ENCODE data around the gene KIAA0930.

KIAA0930 gene

DNA sequence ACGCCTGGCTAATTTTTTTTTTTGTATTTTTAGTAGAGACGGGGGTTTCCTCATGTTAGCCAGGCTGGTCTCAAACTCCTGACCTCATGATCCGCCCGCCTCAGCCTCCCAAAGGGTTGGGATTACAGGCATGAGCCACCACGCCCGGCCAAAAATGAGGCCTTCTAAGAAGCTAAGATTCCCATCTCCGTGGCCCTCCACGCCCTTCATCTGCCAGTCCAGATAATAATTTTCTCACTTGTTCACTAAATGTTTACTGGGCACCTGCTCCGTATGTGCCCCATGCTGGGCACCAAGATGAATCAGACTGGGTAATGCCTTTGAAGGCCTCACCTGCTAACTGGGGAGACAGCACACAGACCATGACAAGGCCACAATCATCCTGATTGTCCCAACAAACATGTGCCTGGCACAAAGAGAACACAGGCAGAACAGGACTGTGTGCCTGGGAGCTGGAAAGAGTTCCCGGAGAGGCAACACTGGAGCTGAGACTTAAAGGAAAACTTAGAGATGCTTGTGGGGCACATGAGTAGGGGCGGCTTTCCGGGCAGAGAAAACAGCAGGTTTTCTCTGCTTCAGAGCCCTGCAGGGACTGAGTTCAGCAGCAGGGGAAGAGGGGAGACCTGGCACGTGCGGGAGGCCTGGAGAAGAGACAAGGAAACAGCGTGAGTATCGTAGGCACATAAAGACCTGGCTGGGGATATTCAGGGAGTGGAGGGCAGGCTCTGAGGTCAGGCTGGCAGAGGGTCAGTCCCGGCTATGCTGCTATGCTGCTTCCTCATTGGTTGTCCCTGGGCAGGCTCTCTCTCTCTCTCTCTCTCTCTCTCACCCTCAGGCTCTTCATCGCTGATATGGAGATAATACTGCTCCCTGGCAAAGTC is 2.4 kb downstream of the KIAA0930 start:
- no peak for DNase-seq

GRCh38 chr22:45237065-45237990 is 3.4 kb downstream of the KIAA0930 start:
- no peak for DNase-seq

- DNase-seq = no peak
Measured at GRCh38 chr22:45235851-45236342, 4.8 kb downstream of the KIAA0930 start.

- no peak for DNase-seq
Measured at GRCh38 chr22:45235101-45235777, 5.5 kb downstream of the KIAA0930 start.

GRCh38 chr22:45233827-45234226 is 6.9 kb downstream of the KIAA0930 start:
- DNase-seq = no peak

GRCh38 chr22:45233386-45233785 is 7.3 kb downstream of the KIAA0930 start:
- no peak for DNase-seq

DNA sequence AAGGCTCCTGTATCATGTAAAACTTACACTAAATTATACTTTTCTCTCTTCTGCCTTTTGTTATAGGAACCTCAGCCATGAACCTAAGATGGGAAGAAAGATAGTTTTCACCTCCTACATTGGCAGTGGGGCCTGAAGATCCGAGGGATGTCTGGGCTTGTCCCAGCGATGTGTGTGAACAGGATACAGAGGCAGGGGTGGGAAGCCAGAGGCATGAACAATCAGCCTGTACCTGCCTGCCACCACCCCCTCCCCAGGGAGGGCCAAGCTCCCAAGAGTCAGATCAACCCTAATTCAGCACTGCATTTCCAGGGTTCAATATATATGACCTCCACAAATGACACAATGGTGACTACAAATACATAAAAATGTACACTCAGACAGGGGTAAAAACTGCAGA is 9.4 kb downstream of the KIAA0930 start:
- DNase-seq = no peak

- DNase-seq = no peak
Measured at GRCh38 chr22:45230026-45230721, 10.5 kb downstream of the KIAA0930 start.

GRCh38 chr22:45229181-45229580 is 11.5 kb downstream of the KIAA0930 start:
- no peak for DNase-seq

GRCh38 chr22:45228401-45228754 is 12.3 kb downstream of the KIAA0930 start:
- no peak for DNase-seq

GRCh38 chr22:45227645-45228400 is 12.9 kb downstream of the KIAA0930 start:
- DNase-seq = no peak

DNA sequence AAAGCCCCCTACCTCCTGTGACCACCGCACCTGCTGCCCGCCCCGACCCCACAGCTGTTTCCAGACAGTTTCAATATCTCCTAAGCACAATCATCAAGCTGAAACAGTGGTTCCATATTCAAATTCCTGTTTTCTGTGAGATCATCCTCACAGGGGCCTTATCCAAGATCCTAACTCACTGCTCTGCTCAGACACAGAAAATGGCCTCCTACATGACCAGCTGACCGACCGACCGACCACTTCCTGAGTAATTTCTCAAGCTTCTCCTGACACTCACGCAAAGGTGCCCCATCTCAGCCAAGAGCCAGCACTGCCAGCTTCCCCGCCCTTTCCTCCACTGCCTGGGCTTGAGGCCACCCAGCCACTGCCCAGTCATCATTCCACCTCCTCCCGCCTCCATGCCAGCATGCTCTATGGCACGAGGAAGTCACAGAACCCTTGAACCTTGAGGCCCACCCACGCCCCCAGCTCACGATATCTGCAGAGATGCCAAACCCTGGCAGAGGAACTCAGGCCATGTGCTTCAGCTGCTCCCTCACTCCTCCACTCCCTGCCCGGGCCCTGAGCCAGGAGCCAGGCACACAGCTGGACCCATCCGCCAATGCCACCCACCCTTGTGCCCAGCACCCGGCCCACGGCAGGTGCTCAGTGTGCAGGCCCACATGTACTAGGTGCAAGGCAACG is 14.0 kb downstream of the KIAA0930 start:
- DNase-seq = no peak

GRCh38 chr22:45225732-45226502 is 14.8 kb downstream of the KIAA0930 start:
- no peak for DNase-seq

DNA sequence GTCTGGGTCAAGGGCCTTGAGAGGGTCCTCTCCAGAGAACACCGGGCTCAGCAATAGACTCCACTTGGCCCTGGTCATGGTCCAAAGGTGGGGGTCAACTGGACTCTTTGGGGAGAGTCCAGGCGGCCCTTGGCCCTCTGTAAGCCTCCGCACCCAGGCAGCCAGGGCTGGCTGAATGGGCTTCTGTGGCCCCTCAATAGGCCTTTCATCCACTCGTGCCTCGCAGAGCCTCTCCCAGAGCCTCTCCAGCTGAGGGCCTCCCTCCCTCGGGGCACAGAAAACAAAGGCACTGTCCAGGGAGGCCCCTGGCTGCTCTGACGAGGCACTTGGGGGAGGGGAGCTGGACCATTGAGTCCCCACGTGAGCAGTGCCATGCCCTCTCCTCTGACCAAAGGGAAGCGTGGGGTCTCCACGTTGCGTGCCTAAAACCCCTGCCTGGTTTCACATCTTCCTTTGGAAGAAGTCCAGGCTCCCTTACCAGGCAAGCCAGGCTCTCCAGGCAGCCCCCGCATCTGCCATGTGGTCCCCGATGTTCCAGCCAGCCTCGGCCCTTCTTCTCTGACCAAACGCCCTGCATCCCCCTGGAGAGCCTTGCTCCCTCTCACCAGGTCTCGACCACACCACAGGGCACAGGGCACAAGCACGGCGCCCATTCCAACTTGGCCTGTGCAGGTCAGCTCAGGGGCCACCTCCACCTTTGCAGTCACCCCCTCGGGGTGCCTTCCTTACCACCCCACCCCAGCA is 15.5 kb downstream of the KIAA0930 start:
- no peak for DNase-seq

DNA sequence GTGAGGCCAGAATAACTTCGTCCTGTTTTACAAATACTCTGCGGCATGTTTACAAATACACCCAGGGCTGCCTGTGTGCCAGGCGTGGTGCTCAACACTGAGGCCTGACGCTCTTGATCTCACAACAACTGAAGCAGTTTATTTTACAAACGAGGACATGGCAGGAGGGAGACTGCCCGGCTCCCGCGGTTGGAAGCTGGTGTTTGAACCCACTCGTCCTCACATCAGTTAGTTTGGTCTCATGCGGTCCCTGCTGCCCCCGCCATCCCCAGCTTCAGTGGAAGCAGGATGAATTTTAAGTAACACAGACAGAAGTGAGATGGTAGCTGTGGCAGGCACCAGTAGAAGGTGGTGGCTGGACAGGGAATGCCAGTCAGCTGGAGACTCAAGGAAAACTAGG is 16.4 kb downstream of the KIAA0930 start:
- no peak for DNase-seq

DNA sequence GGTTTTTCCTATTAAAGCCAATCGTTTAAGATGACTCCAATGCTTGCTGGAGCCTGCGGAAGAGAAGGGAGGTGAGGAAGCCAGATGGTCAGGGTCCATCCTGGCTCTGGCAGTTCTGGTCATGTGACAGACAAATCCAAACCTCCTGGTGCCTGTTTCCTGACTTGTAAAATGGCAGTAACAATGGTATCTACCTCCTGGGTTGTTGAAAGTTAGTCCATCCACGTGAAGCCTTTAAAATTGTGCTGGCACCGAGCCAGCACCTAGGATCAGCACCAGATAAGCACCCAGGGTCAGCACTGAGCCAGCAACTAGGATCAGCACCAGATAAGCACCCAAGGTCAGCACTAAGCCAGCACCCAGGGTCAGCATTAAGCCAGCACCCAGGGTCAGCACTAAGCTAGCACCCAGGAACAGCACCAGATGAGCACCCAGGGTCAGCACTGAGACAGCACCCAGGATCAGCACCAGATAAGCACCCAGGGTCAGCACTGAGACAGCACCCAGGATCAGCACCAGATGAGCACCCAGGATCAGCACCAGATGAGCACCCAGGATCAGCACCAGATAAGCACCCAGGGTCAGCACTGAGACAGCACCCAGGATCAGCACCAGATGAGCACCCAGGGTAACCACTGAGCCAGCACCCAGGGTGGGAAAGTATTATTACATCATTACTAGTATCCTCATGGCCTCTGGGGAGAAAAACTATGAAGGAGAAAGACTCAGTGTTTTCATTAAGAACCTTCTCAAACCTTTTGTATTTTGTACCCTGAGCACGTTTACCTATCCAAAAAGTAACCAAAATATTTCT is 17.2 kb downstream of the KIAA0930 start:
- no peak for DNase-seq

GRCh38 chr22:45221201-45221600 is 19.5 kb downstream of the KIAA0930 start:
- DNase-seq = no peak

DNA sequence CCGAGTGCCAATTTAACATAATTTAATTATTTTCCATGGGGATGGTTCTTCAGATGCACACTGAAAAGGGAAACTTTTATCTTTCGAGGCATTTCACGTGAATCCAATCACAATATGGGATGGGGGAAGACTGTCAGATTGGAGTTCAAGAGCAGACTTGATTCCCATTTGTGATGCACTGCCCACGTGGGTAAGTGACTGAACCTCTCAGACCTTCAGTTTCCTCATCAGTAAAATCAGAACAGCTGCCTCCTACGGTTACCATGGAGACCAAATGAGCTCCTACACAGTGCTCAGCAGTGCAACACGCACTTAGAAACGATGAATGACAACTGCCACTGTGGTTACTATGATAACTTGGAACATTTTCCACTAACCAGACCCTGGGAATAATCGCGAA is 21.7 kb downstream of the KIAA0930 start:
- DNase-seq = no peak
